Activated CD4-positive, alpha-beta T cell treated with anti-CD3 and anti-CD28 coated beads, Interleukin-10, Interleukin-2, amounts not matched to agents 100 ng/mL and 50 ng/mL, durations not matched to agents 16 hours and 8 hours (primary cell): ENCODE measurements around the gene MCTP1.
A peak's percentile ranks its signal among the peaks of the same experiment; 100 is the strongest.

Experiments
- DNase-seq: peaks from one replicate; pipeline ENCODE4 v3.0.0-alpha.2; 2020

Gene MCTP1

GRCh38 chr5:94928891-94929290, 356.0 kb downstream of the MCTP1 start:
- DNase-seq = no peak

- no peak for DNase-seq
These were observed 364.3 kb downstream of the MCTP1 start for GRCh38 chr5:94920570-94920969.

- no peak for DNase-seq
These were observed 368.3 kb downstream of the MCTP1 start for GRCh38 chr5:94916619-94917018.

- DNase-seq = no peak
These were observed 373.6 kb downstream of the MCTP1 start for GRCh38 chr5:94911276-94911675.

- no peak for DNase-seq
These were observed 374.2 kb downstream of the MCTP1 start for GRCh38 chr5:94910721-94911120.

GRCh38 chr5:94908889-94909480, 375.9 kb downstream of the MCTP1 start:
- DNase-seq = peak; percentile 43

GRCh38 chr5:94906750-94907149, 378.1 kb downstream of the MCTP1 start:
- no peak for DNase-seq

GRCh38 chr5:94903726-94904125, 381.2 kb downstream of the MCTP1 start:
- no peak for DNase-seq

- DNase-seq = peak; percentile 50
These were observed 383.5 kb downstream of the MCTP1 start for GRCh38 chr5:94901191-94901979.

GRCh38 chr5:94900006-94900505, 384.8 kb downstream of the MCTP1 start:
- DNase-seq = no peak

GRCh38 chr5:94893412-94894135, 391.3 kb downstream of the MCTP1 start:
- DNase-seq = peak; percentile 7

- no peak for DNase-seq
These were observed 392.9 kb downstream of the MCTP1 start for GRCh38 chr5:94891972-94892371.

- DNase-seq = no peak
These were observed 393.3 kb downstream of the MCTP1 start for GRCh38 chr5:94891565-94891964.

GRCh38 chr5:94890907-94891306, 394.0 kb downstream of the MCTP1 start:
- DNase-seq = no peak

- DNase-seq = no peak
These were observed 396.2 kb downstream of the MCTP1 start for GRCh38 chr5:94888674-94889073.

GRCh38 chr5:94885931-94886330, 399.0 kb downstream of the MCTP1 start:
- no peak for DNase-seq

GRCh38 chr5:94884311-94884710, 400.6 kb downstream of the MCTP1 start:
- DNase-seq = no peak

GRCh38 chr5:94872526-94872925, 412.4 kb downstream of the MCTP1 start:
- DNase-seq = no peak

GRCh38 chr5:94870511-94871183, 414.2 kb downstream of the MCTP1 start:
- DNase-seq = no peak

GRCh38 chr5:94869921-94870320, 415.0 kb downstream of the MCTP1 start:
- no peak for DNase-seq

GRCh38 chr5:94863951-94864350, 420.9 kb downstream of the MCTP1 start:
- no peak for DNase-seq

- no peak for DNase-seq
These were observed 427.8 kb downstream of the MCTP1 start for GRCh38 chr5:94857111-94857510.

GRCh38 chr5:94856257-94856800, 428.6 kb downstream of the MCTP1 start:
- DNase-seq = no peak
